GM19324 (cell line): ENCODE data around the gene IGFL3.
"Not testable (repeated sequence)": the region's sequence is repeated elsewhere in the genome, so short reads cannot be mapped to it uniquely, and the experiment has no call there.

ENCODE experiments used
- ATAC-seq: cut with Tn5 transposase; IDR thresholded peaks from one replicate; pipeline ENCODE4 v1.9.1; 2021; ENCODE audit warnings: mild to moderate bottlenecking, moderate library complexity; ENCODE audit not compliant: unreplicated experiment, low FRiP score

The IGFL3 gene

GRCh38 chr19:46124638-46125115 lies at the start of gene IGFL3:
Gene IGFL3, minus strand, starts transcription at chr19:46124688. Its CDS starts 39 bp downstream, at chr19:46124649.
- ATAC-seq = no peak

GRCh38 chr19:46173886-46174480 lies 49.5 kb upstream of the IGFL3 start:
- ATAC-seq = no peak

GRCh38 chr19:46162731-46163130 lies 38.2 kb upstream of the IGFL3 start:
- no peak for ATAC-seq

GRCh38 chr19:46161642-46162257 lies 37.3 kb upstream of the IGFL3 start:
- not testable (repeated sequence) for ATAC-seq

DNA sequence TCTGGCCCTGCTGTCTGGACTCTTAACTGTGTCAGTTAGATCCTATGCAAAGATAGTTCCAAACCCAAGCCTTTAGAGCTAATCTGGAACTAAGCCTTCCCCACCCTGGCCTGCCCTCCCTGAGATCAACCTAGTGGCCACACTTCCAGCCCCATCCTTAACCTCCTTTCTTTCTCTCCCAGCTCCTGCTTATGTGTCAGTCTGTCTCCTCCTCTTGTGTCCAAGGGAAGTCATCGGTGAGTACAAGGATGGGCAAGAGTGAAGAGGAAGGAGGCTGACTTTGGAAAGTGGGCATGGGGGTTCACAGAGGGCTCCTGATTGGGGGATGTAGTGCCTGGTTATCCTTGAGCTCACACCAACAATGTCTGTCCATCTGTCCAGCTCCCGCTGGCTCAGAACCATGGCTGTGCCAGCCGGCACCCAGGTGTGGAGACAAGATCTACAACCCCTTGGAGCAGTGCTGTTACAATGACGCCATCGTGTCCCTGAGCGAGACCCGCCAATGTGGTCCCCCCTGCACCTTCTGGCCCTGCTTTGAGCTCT lies 35.8 kb upstream of the IGFL3 start:
- ATAC-seq = no peak

DNA sequence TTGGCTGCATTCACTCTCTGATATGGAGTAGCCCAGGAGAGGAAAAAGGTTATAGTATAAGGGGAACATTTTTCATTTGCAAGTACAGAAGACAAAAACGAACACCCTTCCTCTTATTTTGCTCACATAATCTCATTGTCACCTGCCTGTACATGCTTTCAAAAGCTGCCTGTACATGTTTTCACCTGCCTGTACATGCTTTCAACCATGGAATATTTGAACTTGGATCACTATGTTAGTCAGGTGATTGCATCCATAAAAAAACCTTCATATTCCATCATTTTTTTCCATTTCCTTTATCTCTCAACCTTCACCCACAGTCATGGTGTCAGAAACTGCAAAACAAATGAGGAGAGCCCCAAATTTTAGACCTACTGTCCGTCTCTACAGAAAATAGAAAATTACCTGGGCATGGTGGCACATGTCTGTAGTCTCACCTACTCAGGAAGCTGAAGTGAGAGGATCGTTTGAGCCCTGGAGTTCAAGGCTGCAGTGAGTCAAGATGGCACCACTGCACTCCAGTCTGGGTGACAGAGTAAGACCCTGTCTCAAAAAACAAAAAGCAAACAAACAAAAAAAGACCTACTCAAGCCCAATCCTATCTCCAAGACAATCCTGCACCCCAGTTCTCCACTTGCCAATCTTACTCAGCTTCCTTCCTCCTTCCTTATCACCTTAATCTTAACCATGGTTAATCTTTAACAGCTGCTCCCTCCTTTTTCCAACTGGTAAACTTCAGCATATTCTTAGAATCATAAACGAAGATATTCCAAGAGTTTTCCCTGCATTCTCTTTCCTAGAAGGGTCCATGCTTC lies 35.1 kb upstream of the IGFL3 start:
- ATAC-seq = no peak

- no peak for ATAC-seq
Measured at GRCh38 chr19:46155237-46155636, 30.7 kb upstream of the IGFL3 start.

GRCh38 chr19:46150606-46151005 lies 26.1 kb upstream of the IGFL3 start:
- ATAC-seq = no peak

GRCh38 chr19:46147791-46148288 lies 23.4 kb upstream of the IGFL3 start, which contains the start of gene IGFL2:
Gene IGFL2, plus strand, starts transcription at chr19:46148238. Its CDS starts 41 bp downstream, at chr19:46148279.
- no peak for ATAC-seq

DNA sequence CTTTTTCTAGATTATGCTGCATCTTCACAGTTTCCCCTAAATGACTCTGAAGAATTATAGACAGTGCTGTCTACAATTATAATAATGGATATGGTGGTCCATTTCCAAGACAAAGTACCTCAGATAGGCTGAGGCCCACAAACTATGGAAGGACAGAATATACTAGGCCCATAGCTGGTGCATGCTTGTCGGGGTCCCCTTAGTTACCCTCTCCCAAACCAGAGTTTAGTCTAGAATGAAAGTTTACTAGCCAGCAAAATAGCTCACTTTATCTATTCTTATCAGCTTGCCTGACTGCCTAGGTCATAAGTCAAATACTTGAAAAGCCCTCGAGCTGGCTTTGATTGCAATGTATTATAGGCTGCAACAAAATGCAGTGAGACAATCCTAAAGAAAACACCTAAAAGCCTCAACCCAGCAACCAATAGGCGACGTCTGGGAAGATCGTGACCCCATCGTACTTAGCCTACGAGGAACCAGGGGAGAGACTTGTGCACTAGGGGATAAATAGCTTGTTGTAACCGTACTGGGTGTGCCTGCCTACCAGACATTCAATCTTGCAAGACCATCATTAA lies 22.8 kb upstream of the IGFL3 start:
- no peak for ATAC-seq

GRCh38 chr19:46144756-46145155 lies 20.3 kb upstream of the IGFL3 start:
- ATAC-seq = no peak

DNA sequence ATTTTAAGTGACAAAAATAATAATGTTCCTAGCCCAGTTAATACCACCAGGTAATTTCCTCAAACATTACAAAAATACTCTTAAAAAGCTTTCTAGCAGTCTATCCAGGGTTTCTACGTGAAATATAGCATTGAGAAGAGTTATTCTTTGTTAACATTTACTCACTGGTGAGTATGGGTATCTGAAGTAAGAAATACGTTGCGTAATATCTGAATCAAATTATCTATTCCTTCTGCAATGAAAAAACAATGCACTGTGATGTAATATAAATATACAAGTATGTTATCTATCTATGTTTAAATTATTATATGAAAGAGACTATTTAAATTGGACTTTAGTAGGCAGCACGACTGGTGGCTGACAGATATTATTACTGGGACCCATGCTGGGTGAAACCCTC lies 17.8 kb upstream of the IGFL3 start:
- no peak for ATAC-seq

- no peak for ATAC-seq
Measured at GRCh38 chr19:46141421-46141820, 16.9 kb upstream of the IGFL3 start.

DNA sequence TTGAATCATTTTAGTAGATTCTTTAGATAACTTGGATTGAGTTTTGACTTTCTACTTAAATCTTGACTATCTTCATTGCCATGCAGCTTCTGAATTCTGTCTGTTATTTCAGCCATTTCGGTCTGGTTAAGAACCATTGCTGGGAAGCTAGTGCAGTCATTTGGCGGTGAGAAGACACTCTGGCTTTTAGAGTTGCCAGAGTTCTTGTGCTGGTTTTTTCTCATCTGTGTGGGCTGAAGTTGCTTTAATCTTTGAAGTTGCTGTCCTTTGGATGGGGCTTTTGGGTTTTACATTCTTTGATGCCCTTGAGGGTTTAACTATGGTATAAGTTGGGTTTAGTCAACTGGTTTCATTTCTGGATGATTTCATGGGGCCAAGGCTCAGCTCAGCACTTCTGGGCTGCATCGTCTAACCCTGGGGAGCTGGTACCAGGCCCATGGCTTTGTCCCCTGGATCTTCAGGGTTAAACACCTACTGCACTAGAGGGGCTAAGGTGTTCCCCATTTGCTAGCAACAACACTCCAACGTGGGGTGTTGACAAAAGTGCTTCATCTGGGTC lies 13.5 kb upstream of the IGFL3 start:
- no peak for ATAC-seq

DNA sequence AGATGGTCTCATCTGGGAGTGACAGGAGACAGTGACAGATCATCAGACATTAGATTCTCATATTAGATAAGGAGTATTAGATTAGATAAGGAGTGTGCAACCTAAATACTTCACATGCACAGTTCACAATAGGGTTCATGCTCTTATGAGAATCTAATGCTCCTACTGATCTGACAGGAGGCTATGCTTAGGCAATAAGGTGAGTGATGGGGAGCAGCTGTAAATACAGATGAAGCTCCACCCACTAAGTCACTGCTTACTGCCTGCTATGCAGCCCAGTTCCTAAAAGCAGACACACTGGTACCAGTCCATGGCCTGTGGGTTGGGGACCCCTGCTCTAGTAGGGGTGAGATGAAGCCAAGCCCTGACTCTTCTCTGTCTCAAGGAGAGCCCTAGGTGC lies 10.0 kb upstream of the IGFL3 start:
- no peak for ATAC-seq

GRCh38 chr19:46133777-46134241 lies 9.3 kb upstream of the IGFL3 start:
- ATAC-seq = no peak

- ATAC-seq = no peak
Measured at GRCh38 chr19:46133101-46133627, 8.7 kb upstream of the IGFL3 start.

- no peak for ATAC-seq
Measured at GRCh38 chr19:46132508-46133100, 8.1 kb upstream of the IGFL3 start.

DNA sequence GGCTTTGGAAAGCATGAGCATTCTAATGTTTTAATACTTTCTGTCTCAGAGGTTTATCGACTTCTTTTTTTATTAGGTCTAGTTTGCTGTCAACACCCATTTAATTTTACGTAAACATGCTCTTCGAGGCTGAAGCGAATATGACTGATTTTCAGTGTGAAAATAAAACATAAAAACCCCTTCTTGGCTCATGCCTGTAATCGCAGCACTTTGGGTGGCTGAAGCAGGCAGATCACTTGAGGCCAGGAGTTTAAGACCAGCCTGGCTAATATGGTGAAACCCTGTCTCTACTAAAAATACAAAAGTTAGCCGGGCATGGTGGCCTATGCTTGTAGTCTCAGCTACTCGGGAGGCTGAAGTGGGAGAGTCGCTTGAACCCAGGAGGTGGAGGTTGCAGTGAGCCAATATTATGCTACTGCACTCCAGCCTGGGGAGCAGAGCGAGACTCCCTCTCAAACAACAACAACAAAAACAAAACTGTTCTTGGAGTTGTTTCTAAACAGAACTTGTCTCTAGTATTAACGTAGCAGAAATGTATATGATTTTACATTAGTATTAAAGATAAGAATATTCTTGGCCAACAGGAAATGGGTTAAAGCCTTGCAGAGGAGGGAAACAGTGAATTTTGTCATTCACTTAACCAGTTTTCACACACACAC lies 7.1 kb upstream of the IGFL3 start:
- no peak for ATAC-seq
